LNCaP clone FGC (cell line): ENCODE data around the gene TENM4.

Experiments used
- DNase-seq: peaks from one replicate; pipeline ENCODE4 v3.0.0-alpha.2; 2011; ENCODE audit warnings: low read depth
- H3K4me3 ChIP-seq: 2 replicates; pipeline ENCODE4 v1.5.1; 2011; ENCODE audit warnings: mild to moderate bottlenecking, low read depth, low read length, control low read depth
- TF ChIP-seq, protein P1 (sequence below): IDR thresholded peaks from 2 replicates; pipeline ENCODE4 v1.5.1; 2012; ENCODE audit warnings: mild to moderate bottlenecking; ENCODE audit not compliant: control insufficient read depth, insufficient read depth; ENCODE audit errors: extremely low read depth

TENM4 gene

DNA sequence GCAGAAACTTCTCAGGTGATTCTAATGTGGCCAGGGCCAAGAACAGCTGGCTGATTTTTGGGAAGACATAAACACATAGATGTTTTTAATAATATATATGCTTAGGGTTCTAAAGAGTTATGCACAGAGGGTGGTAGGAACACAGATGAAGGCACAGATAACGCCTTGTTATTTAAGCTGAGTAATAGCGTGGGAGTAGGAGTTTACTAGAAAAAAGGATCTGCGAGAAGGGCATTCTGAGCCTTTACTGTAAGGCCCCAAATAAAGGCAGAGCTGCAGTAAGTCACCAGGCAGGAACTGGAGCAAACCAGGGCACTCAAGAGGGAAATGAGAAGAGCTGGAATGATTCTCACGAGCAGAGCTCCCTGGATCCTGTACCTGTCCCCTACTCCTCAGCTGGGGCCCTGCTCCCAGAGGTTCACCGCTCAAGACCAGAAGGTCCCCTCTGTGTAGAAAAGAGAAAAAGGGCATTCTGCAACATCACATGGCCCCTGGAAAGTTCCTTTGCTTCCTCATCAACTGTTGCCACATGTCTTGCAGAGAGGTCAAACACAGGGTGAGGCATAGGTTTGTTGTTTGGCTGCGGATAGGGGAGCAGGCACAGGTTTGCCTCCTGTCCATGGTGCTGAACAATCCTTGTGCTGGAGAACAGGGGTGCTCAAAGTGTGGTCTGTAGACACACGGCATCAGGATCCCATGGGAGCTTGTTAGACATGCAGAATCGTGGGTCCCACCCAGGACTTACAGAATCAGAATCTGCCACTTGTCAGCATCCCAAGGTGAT lies 125.7 kb downstream of the TENM4 start:
- TF ChIP-seq, protein P1, sequence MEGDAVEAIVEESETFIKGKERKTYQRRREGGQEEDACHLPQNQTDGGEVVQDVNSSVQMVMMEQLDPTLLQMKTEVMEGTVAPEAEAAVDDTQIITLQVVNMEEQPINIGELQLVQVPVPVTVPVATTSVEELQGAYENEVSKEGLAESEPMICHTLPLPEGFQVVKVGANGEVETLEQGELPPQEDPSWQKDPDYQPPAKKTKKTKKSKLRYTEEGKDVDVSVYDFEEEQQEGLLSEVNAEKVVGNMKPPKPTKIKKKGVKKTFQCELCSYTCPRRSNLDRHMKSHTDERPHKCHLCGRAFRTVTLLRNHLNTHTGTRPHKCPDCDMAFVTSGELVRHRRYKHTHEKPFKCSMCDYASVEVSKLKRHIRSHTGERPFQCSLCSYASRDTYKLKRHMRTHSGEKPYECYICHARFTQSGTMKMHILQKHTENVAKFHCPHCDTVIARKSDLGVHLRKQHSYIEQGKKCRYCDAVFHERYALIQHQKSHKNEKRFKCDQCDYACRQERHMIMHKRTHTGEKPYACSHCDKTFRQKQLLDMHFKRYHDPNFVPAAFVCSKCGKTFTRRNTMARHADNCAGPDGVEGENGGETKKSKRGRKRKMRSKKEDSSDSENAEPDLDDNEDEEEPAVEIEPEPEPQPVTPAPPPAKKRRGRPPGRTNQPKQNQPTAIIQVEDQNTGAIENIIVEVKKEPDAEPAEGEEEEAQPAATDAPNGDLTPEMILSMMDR, result no peak
- H3K4me3 ChIP-seq, result no peak overlapping the region
- no peak for DNase-seq

DNA sequence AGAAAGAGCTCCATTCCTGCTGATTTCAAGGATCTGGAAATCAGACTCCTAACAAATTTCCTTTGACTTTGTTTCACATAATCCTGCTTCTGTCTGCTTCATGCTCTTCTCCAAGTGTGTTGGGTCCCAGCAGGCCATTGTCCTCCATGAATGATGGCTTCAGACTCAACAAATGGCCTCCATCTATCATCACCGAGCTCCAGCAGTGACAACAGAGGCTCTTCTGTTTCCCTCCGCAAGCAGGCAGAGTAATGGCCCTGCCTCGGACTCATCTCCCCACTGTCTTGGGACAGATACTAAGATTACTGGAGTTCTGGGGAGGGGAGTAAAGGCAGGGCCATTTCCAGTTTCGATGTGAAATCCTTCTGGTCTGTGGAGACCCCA lies 127.3 kb downstream of the TENM4 start:
- no peak for DNase-seq
- TF ChIP-seq, protein P1, result no peak
- H3K4me3 ChIP-seq, result no peak overlapping the region

DNA sequence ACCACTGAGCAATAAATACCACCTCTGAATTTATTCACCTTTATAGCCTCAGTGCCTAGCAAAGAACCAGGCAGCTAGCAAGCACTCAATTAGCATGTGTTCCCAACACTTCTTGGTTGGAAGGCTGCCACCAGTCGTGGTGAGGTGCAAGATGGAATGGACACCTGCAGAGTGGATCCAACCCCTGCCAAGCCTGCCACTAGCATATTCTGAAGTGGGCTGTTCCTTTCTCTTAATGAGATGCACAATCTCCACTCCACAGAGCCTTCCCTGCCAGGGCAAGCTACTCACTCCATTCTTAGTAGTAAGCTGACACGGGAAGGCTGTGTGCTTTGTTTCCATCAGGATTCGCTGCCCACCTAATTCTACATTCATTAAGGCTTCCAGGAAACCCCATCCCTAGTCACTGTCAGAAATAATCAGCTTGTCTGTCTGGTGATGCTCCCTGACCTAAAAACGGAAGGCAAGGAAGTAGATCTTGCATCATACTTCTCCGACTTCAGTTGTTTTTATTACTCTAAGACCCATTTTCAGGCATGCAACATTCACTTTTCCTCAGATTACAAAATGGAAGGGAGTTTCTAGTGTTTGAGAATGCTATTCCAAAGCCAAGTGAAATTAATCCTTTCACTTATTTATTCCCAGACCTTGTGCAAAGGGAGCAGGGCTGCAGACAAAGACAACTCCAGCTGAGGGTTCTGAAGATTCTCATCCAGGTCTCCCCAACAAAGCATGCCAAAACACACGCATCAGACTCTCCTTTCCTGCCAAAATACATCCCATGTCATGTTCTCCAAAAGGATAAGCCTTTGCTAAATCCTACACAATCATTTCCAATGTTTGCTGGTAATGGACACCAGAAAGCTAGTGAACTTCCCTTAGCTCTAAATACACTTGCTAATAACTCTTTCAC lies 128.0 kb downstream of the TENM4 start:
- TF ChIP-seq, protein P1, result no peak
- DNase-seq, result no peak
- no peak overlapping the region for H3K4me3 ChIP-seq

DNA sequence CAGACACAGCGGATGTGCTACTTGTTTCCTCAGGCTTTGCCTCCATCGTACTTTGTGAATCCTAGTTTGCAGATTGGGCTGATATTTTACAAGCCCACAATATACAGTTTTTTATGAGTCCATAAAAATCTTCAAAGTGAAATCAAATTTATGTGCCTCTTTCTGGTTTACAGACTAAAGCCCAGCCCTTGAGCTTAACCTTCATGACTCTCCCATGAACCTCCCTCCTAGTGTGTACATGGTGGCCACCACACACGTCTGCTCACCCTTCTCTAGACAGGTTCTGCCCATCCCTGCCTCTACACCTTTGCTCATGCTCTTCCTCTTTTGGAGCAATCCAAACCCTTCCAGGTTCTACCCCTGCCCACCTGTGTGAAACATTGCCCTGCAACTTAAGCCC lies 129.4 kb downstream of the TENM4 start:
- no peak overlapping the region for H3K4me3 ChIP-seq
- DNase-seq, result no peak
- TF ChIP-seq, protein P1, result no peak

DNA sequence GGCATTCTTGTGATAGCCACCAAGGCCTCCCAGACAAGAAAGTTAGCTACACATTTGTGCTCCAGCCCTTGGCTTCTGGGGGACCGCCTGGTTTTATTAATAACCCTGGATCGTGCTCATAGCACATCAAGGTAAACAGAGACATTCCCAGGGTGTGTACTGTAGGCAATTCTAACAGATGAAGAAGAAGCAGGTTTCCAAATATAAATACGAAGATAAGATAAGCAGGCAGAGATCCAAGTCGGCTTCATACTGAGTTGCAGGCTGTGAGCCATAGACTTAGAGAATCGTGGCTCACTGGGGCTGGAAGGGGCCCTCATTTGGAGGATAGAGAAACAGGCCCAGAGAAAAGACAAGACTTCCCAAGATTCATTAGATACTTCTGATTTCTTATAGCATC lies 131.4 kb downstream of the TENM4 start:
- TF ChIP-seq, protein P1, result no peak
- H3K4me3 ChIP-seq, result no peak overlapping the region
- DNase-seq, result peak; percentile 56

DNA sequence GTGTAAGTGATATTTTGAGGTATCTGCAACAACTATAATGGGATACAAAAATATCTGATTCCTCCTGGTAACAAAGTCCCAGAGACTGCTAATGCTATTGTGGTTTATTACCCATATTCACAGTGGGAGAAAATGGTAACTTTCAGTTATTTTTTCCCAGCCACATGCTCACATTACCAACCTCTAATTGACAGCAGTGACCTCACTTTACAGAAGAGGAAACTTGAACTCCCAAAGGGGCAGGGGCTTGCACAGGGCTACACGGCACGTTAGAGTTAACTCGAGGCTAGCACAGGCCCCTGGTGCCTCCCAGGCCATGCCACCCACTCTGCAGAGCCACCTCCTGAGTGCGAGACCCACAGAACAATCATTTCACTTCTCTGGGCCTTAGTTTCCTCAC lies 132.4 kb downstream of the TENM4 start:
- TF ChIP-seq, protein P1, result no peak
- no peak for DNase-seq
- no peak overlapping the region for H3K4me3 ChIP-seq
